OCI-LY1 (cell line): Measurements from ENCODE around the gene ARHGAP10.

Experiments used
- H2AFZ ChIP-seq: fragments of 200-600 bp; sonication (generic), shearing (Covaris generic); 2 replicates; pipeline ENCODE4 v1.6.0; 2014; ENCODE audit warnings: antibody characterized with exemption, mild to moderate bottlenecking, low read length
- H3F3A ChIP-seq: fragments of 200-600 bp; sonication (generic), shearing (Covaris generic); 2 replicates; pipeline ENCODE4 v1.6.0; 2014; ENCODE audit warnings: mild to moderate bottlenecking, antibody characterized with exemption, low read length, moderate library complexity; ENCODE audit not compliant: insufficient read depth
- H3K27ac ChIP-seq: fragments of 200-600 bp; sonication (generic); 2 replicates; pipeline ENCODE4 v1.5.1; 2014; ENCODE audit warnings: low read length, mixed run types, mild to moderate bottlenecking, low read depth; ENCODE audit not compliant: poor library complexity, severe bottlenecking
- H3K27me3 ChIP-seq: fragments of 200-600 bp; sonication (generic); 2 replicates; pipeline ENCODE4 v1.6.0; 2014; ENCODE audit warnings: antibody characterized with exemption, mild to moderate bottlenecking, low read length, moderate library complexity; ENCODE audit not compliant: insufficient read depth
- H3K36me3 ChIP-seq: fragments of 200-600 bp; sonication (generic); 2 replicates; pipeline ENCODE4 v1.6.1; 2014; ENCODE audit warnings: mild to moderate bottlenecking, antibody characterized with exemption, low read length, moderate library complexity, mixed read lengths; ENCODE audit not compliant: insufficient read depth
- H3K4me1 ChIP-seq: fragments of 200-600 bp; sonication (generic); 2 replicates; pipeline ENCODE4 v1.5.1; 2014; ENCODE audit warnings: mild to moderate bottlenecking, low read length, moderate library complexity; ENCODE audit not compliant: insufficient read depth, severe bottlenecking
- H3K4me2 ChIP-seq: fragments of 200-600 bp; sonication (generic), shearing (Covaris generic); 2 replicates; pipeline ENCODE4 v1.6.1; 2014; ENCODE audit warnings: low read length
- H3K4me3 ChIP-seq: fragments of 200-600 bp; sonication (generic); 2 replicates; pipeline ENCODE4 v1.5.1; 2014; ENCODE audit warnings: low read length, low read depth, mild to moderate bottlenecking, mixed read lengths; ENCODE audit not compliant: poor library complexity, severe bottlenecking
- H3K79me2 ChIP-seq: fragments of 200-600 bp; shearing (Covaris generic); 2 replicates; pipeline ENCODE4 v1.6.1; 2016; ENCODE audit warnings: mixed run types, low read length, mixed read lengths; ENCODE audit not compliant: insufficient read depth
- H3K9ac ChIP-seq: fragments of 200-600 bp; sonication (generic), shearing (Covaris generic); 2 replicates; pipeline ENCODE4 v1.6.1; 2014; ENCODE audit warnings: mild to moderate bottlenecking, low read length, mixed read lengths
- H3K9me2 ChIP-seq: fragments of 200-600 bp; sonication (generic), shearing (Covaris generic); 2 replicates; pipeline ENCODE4 v1.6.1; 2014; ENCODE audit warnings: low read depth, mild to moderate bottlenecking, low read length, mixed read lengths
- H3K9me3 ChIP-seq: fragments of 200-600 bp; shearing (Covaris generic); 2 replicates; pipeline ENCODE4 v1.6.1; 2014; ENCODE audit warnings: low read length, mixed read lengths
- H4K20me1 ChIP-seq: fragments of 200-600 bp; sonication (generic), shearing (Covaris generic); 2 replicates; pipeline ENCODE4 v1.6.0; 2016; ENCODE audit warnings: mild to moderate bottlenecking, low read length; ENCODE audit not compliant: insufficient read depth
- EZH2 ChIP-seq: fragments of 200-600 bp; sonication (generic), shearing (Covaris generic); IDR thresholded peaks from 2 replicates; pipeline ENCODE4 v1.8.0; 2017; ENCODE audit warnings: borderline replicate concordance, mixed run types, mild to moderate bottlenecking, antibody characterized with exemption, low read length, moderate library complexity, mixed read lengths
- TF ChIP-seq, protein P1 (sequence below): fragments of 200-600 bp; sonication (generic), shearing (Covaris generic); IDR thresholded peaks from 2 replicates; pipeline ENCODE4 v1.5.1; 2017; ENCODE audit warnings: mild to moderate bottlenecking, antibody characterized with exemption, low read length, moderate library complexity, mixed read lengths

The ARHGAP10 gene

DNA sequence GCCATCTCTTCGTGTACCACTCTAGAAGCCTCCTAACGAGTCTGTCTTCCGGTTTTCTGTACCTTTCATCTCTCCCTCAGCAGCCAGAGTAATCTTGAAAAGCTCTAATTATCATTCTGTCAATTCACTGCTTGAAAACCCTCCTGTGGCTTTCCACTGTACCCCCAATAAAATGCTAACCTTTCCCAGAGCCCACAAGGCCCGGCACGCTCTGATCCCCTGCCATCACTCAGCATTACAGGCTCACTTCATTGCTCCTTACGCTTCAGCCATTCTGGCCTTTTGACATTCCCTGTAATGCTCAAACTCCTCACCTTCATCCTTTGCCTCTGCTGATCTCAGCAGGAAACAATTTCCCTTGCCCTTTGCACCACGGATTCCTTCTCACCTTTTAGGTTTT lies 112.9 kb downstream of the ARHGAP10 start:
- Histone ChIP-seq H3K4me2 (no peak overlapping the region), H3K9me3 (no peaks in the 10 kb centered on the region), H3K4me1 (no peaks in the 10 kb centered on the region), H2AFZ (no peak overlapping the region), H4K20me1 (no peaks in the 10 kb centered on the region), H3K79me2 (no peaks in the 10 kb centered on the region), H3K36me3 (no peaks in the 10 kb centered on the region), H3K9ac (no peak overlapping the region), H3K9me2 (no peaks in the 10 kb centered on the region), H3F3A (no peaks in the 10 kb centered on the region), H3K27me3 (no peaks in the 10 kb centered on the region; the same call in 1 of the 2 replicates), H3K4me3 (no peak overlapping the region), H3K27ac (no peak overlapping the region)
- no peak for TF ChIP-seq EZH2
- TF ChIP-seq, protein P1, sequence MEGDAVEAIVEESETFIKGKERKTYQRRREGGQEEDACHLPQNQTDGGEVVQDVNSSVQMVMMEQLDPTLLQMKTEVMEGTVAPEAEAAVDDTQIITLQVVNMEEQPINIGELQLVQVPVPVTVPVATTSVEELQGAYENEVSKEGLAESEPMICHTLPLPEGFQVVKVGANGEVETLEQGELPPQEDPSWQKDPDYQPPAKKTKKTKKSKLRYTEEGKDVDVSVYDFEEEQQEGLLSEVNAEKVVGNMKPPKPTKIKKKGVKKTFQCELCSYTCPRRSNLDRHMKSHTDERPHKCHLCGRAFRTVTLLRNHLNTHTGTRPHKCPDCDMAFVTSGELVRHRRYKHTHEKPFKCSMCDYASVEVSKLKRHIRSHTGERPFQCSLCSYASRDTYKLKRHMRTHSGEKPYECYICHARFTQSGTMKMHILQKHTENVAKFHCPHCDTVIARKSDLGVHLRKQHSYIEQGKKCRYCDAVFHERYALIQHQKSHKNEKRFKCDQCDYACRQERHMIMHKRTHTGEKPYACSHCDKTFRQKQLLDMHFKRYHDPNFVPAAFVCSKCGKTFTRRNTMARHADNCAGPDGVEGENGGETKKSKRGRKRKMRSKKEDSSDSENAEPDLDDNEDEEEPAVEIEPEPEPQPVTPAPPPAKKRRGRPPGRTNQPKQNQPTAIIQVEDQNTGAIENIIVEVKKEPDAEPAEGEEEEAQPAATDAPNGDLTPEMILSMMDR, result no peak

DNA sequence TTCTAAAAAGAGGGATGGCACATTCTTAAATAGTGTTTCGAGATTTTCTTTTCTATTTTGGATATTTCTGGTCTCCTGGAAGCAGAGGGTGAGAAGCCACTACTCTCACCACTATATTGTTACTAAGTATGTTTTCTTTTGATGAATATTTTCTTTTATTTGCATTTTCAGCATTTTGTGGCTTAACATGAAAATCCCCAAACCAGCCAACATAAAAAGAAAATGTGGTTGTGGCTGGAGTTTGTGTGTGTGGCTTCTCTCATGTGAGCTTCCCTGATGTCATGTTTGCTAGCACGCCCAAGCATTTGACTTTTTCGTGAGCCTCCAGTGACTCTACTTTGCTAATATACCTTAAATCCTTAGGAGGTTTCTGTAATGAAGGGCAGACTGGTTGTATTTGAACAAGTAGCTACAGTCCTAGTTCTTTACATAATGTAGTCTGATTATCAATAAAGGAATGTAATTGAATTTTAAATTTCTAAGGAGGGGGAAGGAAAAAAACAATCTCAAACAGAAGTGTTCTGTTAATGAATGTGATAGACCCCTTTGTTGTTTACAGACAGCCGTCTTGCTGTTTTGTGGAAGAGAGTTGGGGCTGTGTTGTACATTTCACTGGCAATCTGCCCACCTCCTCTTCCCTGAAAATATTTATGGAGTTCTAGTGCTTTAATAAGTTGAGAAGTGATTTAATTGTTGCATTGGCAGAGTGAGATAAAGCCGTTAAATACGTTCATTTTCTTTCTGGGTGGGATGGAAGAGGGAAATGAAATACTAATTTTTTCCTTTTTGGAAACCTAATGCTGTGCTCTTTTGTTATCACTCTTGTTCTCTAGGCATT lies 114.6 kb downstream of the ARHGAP10 start:
- Histone ChIP-seq H4K20me1 (no peaks in the 10 kb centered on the region), H3K9ac (no peak overlapping the region), H3F3A (no peaks in the 10 kb centered on the region), H3K4me2 (no peak overlapping the region), H3K4me1 (no peaks in the 10 kb centered on the region), H3K9me2 (no peaks in the 10 kb centered on the region), H3K79me2 (no peaks in the 10 kb centered on the region), H3K9me3 (no peaks in the 10 kb centered on the region), H3K4me3 (no peak overlapping the region), H3K27ac (no peak overlapping the region), H3K27me3 (no peaks in the 10 kb centered on the region; the same call in 1 of the 2 replicates), H2AFZ (no peak overlapping the region), H3K36me3 (no peaks in the 10 kb centered on the region)
- TF ChIP-seq EZH2, result no peak
- TF ChIP-seq, protein P1, result no peak

DNA sequence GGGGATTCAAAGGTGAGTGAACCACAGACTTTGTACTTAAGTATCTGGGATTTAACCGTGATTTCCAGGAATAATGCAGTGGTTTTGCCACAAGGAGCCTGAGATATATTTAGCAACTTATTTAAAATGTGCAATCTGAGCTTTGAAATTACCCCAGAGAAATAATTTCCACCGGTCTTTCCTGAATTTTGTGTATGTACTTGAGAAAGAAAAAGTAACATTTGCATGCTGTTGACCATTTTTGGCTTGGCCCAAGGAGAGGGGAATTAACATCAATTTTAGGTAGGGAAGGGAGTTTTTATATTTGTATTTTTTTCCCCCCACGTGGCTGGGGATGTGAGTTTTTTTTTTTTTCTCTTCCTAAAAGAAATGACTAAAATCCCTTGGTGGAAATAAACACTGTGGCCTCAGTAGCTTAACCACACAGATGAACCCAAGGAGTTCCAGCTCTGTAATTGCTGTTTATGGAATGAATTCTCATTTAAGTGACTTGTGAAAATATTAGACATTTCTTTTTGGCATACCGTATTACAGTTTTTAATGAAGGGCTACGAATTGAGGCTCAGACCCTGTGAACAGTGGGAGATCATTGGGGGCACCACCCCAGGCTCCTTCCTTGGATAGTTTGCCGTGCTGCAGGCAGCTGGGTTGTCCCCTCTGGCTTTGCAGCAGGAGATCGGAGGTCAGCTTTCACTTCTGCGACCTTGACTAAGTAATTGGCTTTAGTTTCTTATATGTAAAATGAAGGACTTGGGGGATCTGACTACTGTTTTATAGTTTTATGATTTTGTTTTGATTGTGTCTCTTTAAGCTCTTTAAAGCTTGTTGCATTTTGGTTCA lies 116.1 kb downstream of the ARHGAP10 start:
- no peaks in the 10 kb centered on the region for H3F3A ChIP-seq
- H2AFZ ChIP-seq, result no peak overlapping the region
- no peaks in the 10 kb centered on the region for H3K79me2 ChIP-seq
- H3K27me3 ChIP-seq, result no peaks in the 10 kb centered on the region; the same call in 1 of the 2 replicates
- no peaks in the 10 kb centered on the region for H3K4me1 ChIP-seq
- no peaks in the 10 kb centered on the region for H3K9me2 ChIP-seq
- H3K9me3 ChIP-seq, result no peaks in the 10 kb centered on the region
- H4K20me1 ChIP-seq, result no peaks in the 10 kb centered on the region
- no peak overlapping the region for H3K27ac ChIP-seq
- no peak overlapping the region for H3K4me3 ChIP-seq
- no peaks in the 10 kb centered on the region for H3K36me3 ChIP-seq
- no peak overlapping the region for H3K9ac ChIP-seq
- no peak for TF ChIP-seq EZH2
- TF ChIP-seq, protein P1, result no peak
- H3K4me2 ChIP-seq, result no peak overlapping the region
